Prostate gland (tissue), 2 donors: ENCODE results near the gene SUCLG2. TPM values are rescaled to one million over a fixed set of nuclear protein-coding genes. Genes with fewer than 3 reads are reported as not detected.

Experiments used
- DNase-seq: peaks from one replicate; pipeline ENCODE4 v3.0.0-alpha.2; 2019; ENCODE audit warnings: low spot score
- H3K27ac ChIP-seq, 2 donors: fragments of 200-600 bp; sonication (generic); 2 replicates each; pipeline ENCODE4 v1.5.1; 2017 to 2019
- H3K27me3 ChIP-seq: fragments of 200-600 bp; sonication (generic); replicated peaks from 2 replicates; pipeline ENCODE4 v1.5.1; 2019; ENCODE audit not compliant: insufficient read depth
- H3K36me3 ChIP-seq, 2 donors: fragments of 200-600 bp; sonication (generic); 1 replicate in 1 of 2; 2 replicates in 1 of 2; pipeline versions ENCODE4 v1.5.1 to v1.8.1; 2017 to 2019
- H3K4me1 ChIP-seq: fragments of 200-600 bp; sonication (generic); replicated peaks from 2 replicates; pipeline ENCODE4 v1.5.1; 2019
- H3K4me3 ChIP-seq, 2 donors: fragments of 200-600 bp; sonication (generic); 2 replicates each; pipeline ENCODE4 v1.5.1; 2017 to 2019
- H3K9me3 ChIP-seq: fragments of 200-600 bp; sonication (generic); 2 replicates; pipeline ENCODE4 v1.5.1; 2017
- CTCF ChIP-seq, 4 experiments: fragments of 200-600 bp in 2 of 4; fragments of 450-650 bp in 2 of 4; sonication (generic) in 2 of 4; IDR thresholded peaks; 1 replicate in 3 of 4; 2 replicates in 1 of 4; pipeline ENCODE4 v1.5.1; 2016 to 2019; ENCODE audit warnings: antibody characterized with exemption in 4 of 4, mild to moderate bottlenecking in 2 of 4, moderate library complexity in 2 of 4
- POLR2A ChIP-seq: fragments of 450-650 bp; IDR thresholded peaks from one replicate; pipeline ENCODE4 v1.6.1; 2016; ENCODE audit warnings: antibody characterized with exemption, mild to moderate bottlenecking
- POLR2AphosphoS5 ChIP-seq: sonication (generic); formaldehyde crosslinking; IDR thresholded peaks from one replicate; pipeline ENCODE4 v1.6.1; 2017; ENCODE audit warnings: antibody characterized with exemption
- WGBS: methylation state at CpG from one replicate; pipeline ENCODE4 v1.1.5; 2018; 5-methylcytosine and 5-hydroxymethylcytosine counted together
- intact Hi-C: fragments of 100-400 bp; cut with DNase I; formaldehyde crosslinking; loops from one replicate; pipeline ENCODE4 v1.14.2; 2022
- total RNA-seq, 2 donors: library from RNA; depleted of rRNA; stranded (reverse); fragments of >200 nt; gene quantifications; one replicate each; pipeline ENCODE4 v1.1.0, GENCODE V29; 2016

Gene SUCLG2
- total RNA-seq, 2 donors from 2014 or later = 33.2 to 65.4 TPM

GRCh38 chr3:67493808-67494207, 160.6 kb downstream of the SUCLG2 start:
- Histone ChIP-seq H3K4me3 (no peak overlapping the region), H3K36me3 (no peaks in the 10 kb centered on the region), H3K9me3 (no peaks in the 10 kb centered on the region), H3K4me1 (no peaks in the 10 kb centered on the region), H3K27me3 (no peaks in the 10 kb centered on the region), H3K27ac (no peak overlapping the region)
- intact Hi-C loops = no loop called here
- DNase-seq = no peak
- TF ChIP-seq POLR2A (no peak), CTCF (IDR thresholded peaks at IDR 0.05) (no peak)
- WGBS = 79% methylated on average over 3 of the region's 3 CpGs

GRCh38 chr3:67490658-67491057, 163.8 kb downstream of the SUCLG2 start:
- 100% methylated on average over 1 of the region's 1 CpG for WGBS
- H3K27ac ChIP-seq = no peak overlapping the region

GRCh38 chr3:67489816-67490215, 164.6 kb downstream of the SUCLG2 start:
- Histone ChIP-seq H3K9me3 (no peaks in the 10 kb centered on the region), H3K36me3 (no peaks in the 10 kb centered on the region), H3K4me1 (no peaks in the 10 kb centered on the region), H3K27ac (peak overlapping the region; percentile 1 to 22), H3K27me3 (no peaks in the 10 kb centered on the region), H3K4me3 (no peak overlapping the region)
- 22% methylated on average over 4 of the region's 4 CpGs for WGBS
- intact Hi-C loops = no loop called here
- TF ChIP-seq POLR2AphosphoS5 (no peak), POLR2A (no peak), CTCF (IDR thresholded peaks at IDR 0.05) (no peak)
- DNase-seq = no peak

More at GRCh38 chr3:67490658-67491057, 163.8 kb downstream of the SUCLG2 start:
- DNase-seq = no peak
- Histone ChIP-seq H3K27me3 (no peaks in the 10 kb centered on the region), H3K4me3 (no peak overlapping the region), H3K36me3 (no peaks in the 10 kb centered on the region), H3K4me1 (no peaks in the 10 kb centered on the region), H3K9me3 (no peaks in the 10 kb centered on the region)
- intact Hi-C loops = no loop called here
- TF ChIP-seq CTCF (IDR thresholded peaks at IDR 0.05) (no peak), POLR2AphosphoS5 (no peak), POLR2A (no peak)

GRCh38 chr3:67487564-67488114, 166.8 kb downstream of the SUCLG2 start:
- no peak overlapping the region for H3K4me3 ChIP-seq
- TF ChIP-seq POLR2A (no peak), POLR2AphosphoS5 (no peak), CTCF (IDR thresholded peaks at IDR 0.05) (no peak)
- no peaks in the 10 kb centered on the region for H3K9me3 ChIP-seq
- intact Hi-C loops = no loop called here
- no peak for DNase-seq
- WGBS = 76% methylated on average over 1 of the region's 1 CpG
- H3K4me1 ChIP-seq = no peaks in the 10 kb centered on the region
- no peaks in the 10 kb centered on the region for H3K27me3 ChIP-seq
- no peak overlapping the region for H3K27ac ChIP-seq
- H3K36me3 ChIP-seq = no peaks in the 10 kb centered on the region

GRCh38 chr3:67486883-67487282, 167.5 kb downstream of the SUCLG2 start:
- no peak overlapping the region for H3K27ac ChIP-seq
- H3K4me1 ChIP-seq = no peaks in the 10 kb centered on the region
- WGBS = 66% methylated on average over 1 of the region's 1 CpG
- H3K4me3 ChIP-seq = no peak overlapping the region
- H3K27me3 ChIP-seq = no peaks in the 10 kb centered on the region
- intact Hi-C loops = no loop called here
- TF ChIP-seq POLR2A (no peak), POLR2AphosphoS5 (no peak), CTCF (IDR thresholded peaks at IDR 0.05) (no peak)
- H3K36me3 ChIP-seq = no peaks in the 10 kb centered on the region
- DNase-seq = no peak
- no peaks in the 10 kb centered on the region for H3K9me3 ChIP-seq
